ENCODE data around the gene RPL39L.

DNA sequence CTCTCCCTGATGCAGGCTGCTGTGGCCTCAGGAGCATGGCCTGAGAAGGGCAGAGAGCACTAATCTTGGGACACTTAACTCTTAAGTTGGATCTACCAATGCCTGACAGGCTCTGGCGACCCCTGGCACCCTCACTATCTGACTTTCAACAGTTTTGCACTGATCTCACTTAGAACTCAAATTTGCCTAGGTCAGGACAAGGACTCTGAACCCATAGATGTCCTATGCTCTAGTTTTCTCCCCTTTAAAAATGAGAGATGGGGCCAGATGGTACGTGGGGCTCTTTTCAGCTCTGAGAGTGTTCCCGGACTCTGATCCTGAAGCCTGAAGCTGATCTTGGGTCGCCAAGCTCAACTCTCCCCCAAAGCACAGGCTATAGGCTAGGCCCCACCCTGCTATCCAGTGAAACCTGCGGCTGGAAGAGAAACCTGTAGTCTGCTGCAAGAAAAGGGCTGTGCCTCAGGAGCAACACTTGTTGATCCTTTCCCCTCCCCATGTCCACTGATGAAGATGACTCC is 65.7 kb downstream of the RPL39L start:
- TF ChIP-seq, protein P1, sequence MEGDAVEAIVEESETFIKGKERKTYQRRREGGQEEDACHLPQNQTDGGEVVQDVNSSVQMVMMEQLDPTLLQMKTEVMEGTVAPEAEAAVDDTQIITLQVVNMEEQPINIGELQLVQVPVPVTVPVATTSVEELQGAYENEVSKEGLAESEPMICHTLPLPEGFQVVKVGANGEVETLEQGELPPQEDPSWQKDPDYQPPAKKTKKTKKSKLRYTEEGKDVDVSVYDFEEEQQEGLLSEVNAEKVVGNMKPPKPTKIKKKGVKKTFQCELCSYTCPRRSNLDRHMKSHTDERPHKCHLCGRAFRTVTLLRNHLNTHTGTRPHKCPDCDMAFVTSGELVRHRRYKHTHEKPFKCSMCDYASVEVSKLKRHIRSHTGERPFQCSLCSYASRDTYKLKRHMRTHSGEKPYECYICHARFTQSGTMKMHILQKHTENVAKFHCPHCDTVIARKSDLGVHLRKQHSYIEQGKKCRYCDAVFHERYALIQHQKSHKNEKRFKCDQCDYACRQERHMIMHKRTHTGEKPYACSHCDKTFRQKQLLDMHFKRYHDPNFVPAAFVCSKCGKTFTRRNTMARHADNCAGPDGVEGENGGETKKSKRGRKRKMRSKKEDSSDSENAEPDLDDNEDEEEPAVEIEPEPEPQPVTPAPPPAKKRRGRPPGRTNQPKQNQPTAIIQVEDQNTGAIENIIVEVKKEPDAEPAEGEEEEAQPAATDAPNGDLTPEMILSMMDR (IDR thresholded peaks at IDR 0.05), result no peak
- TF ChIP-seq POLR2A (IDR thresholded peaks at IDR 0.05), result no peak
